K562 (cell line): Measurements from ENCODE around the gene KIF3A. TPM values are rescaled to one million over a fixed set of nuclear protein-coding genes. Genes with fewer than 3 reads are reported as not detected.

ENCODE experiments used
- CBFB ChIP-seq: sonication (generic); formaldehyde crosslinking; IDR thresholded peaks from 2 replicates; pipeline ENCODE4 v1.4.0; 2020; ENCODE audit warnings: mild to moderate bottlenecking, missing genetic modification reagents
- ELF1 ChIP-seq: fragments of 200-800 bp; sonication (Bioruptor generic); IDR thresholded peaks from 2 replicates; pipeline ENCODE4 v1.6.1; 2016; ENCODE audit warnings: missing genetic modification characterization, missing compliant biosample characterization
- ETV1 ChIP-seq: fragments of 450-650 bp; conservative IDR thresholded peaks from 2 replicates; pipeline ENCODE4 v1.6.1; 2016; ENCODE audit warnings: missing genetic modification characterization, control low read depth, low read depth, missing compliant biosample characterization
- EZH2 ChIP-seq: IDR thresholded peaks from 2 replicates; pipeline ENCODE4 v1.6.1; 2012; ENCODE audit warnings: low read depth, mild to moderate bottlenecking, inconsistent platforms, low read length, borderline replicate concordance
- HDAC3 ChIP-seq: fragments of 450-650 bp; IDR thresholded peaks from 2 replicates; pipeline ENCODE4 v1.6.1; 2018; ENCODE audit warnings: borderline replicate concordance, mild to moderate bottlenecking, moderate library complexity; ENCODE audit not compliant: partially characterized antibody
- HDAC8 ChIP-seq: fragments of 450-650 bp; IDR thresholded peaks from 2 replicates; pipeline ENCODE4 v1.6.1; 2016; ENCODE audit warnings: mild to moderate bottlenecking, missing genetic modification characterization, moderate library complexity, missing compliant biosample characterization
- NCOR1 ChIP-seq: fragments of 450-650 bp; IDR thresholded peaks from 2 replicates; pipeline ENCODE4 v1.6.1; 2016; ENCODE audit warnings: mild to moderate bottlenecking, moderate library complexity
- PRDM10 ChIP-seq: fragments of 450-650 bp; IDR thresholded peaks from 2 replicates; pipeline ENCODE4 v1.6.1; 2018; ENCODE audit not compliant: partially characterized antibody
- SMARCA4 ChIP-seq: fragments of 450-650 bp; IDR thresholded peaks from 2 replicates; pipeline ENCODE4 v1.6.1; 2016
- TAF7 ChIP-seq: fragments of 450-650 bp; IDR thresholded peaks from 2 replicates; pipeline ENCODE4 v1.6.1; 2016; ENCODE audit warnings: missing genetic modification characterization, missing compliant biosample characterization
- THRAP3 ChIP-seq: fragments of 450-650 bp; IDR thresholded peaks from 2 replicates; pipeline ENCODE4 v1.6.1; 2016; ENCODE audit warnings: mild to moderate bottlenecking, inconsistent platforms, borderline replicate concordance
- ZBTB11 ChIP-seq, 3 experiments: fragments of 200-800 bp in 1 of 3; fragments of 250-450 bp in 1 of 3; fragments of 450-650 bp in 1 of 3; sonication (Bioruptor Pico) in 1 of 3; sonication (Bioruptor generic) in 1 of 3; formaldehyde crosslinking in 1 of 3; IDR thresholded peaks; 2 replicates each; pipeline versions ENCODE4 v1.6.1 to v1.8.0; 2016 to 2022; ENCODE audit warnings: mild to moderate bottlenecking in 2 of 3, missing genetic modification characterization in 2 of 3, missing compliant biosample characterization in 1 of 3, moderate library complexity in 1 of 3
- ZFP36 ChIP-seq: fragments of 150-350 bp; IDR thresholded peaks from 2 replicates; pipeline ENCODE4 v1.6.1; 2018; ENCODE audit warnings: low read length, low read depth; ENCODE audit not compliant: partially characterized antibody
- ZNF24 ChIP-seq: fragments of 450-650 bp; IDR thresholded peaks from 2 replicates; pipeline ENCODE4 v1.6.1; 2016
- polyA plus RNA-seq, 8 experiments: library from polyadenylated mRNA; depleted of rRNA in 4 of 8; stranded (reverse) in 5 of 8; unstranded in 3 of 8; fragments of >200 nt; fragmentation: Nextera tagmentation in 2 of 8; fragmentation: Illumina TruSeq in 1 of 8; extraction: Ambion mirVana in 2 of 8; extraction: Trizol in 1 of 8; gene quantifications; 2 replicates each; pipeline versions ENCODE4 v1.2.1 to v1.2.3, GENCODE V29; 2011 to 2014; ENCODE audit warnings: inconsistent platforms in 1 of 8, missing spikeins in 1 of 8
- total RNA-seq, 7 experiments: library from RNA; depleted of rRNA in 6 of 7; stranded (reverse); fragments of >200 nt in 6 of 7; fragmentation: Illumina TruSeq in 2 of 7; extraction: Trizol in 2 of 7; gene quantifications; 2 replicates each; pipeline versions ENCODE4 v1.2.1 to v1.2.3, GENCODE V29; 2011 to 2021; ENCODE audit warnings: low replicate concordance in 1 of 7
- TF ChIP-seq, protein P1 (sequence below): fragments of 200-400 bp; formaldehyde crosslinking; IDR thresholded peaks from 2 replicates; pipeline ENCODE4 v1.6.1; 2017; ENCODE audit warnings: mild to moderate bottlenecking, low read depth, low read length, moderate library complexity
- TF ChIP-seq, protein P2 (sequence below), 2 experiments: IDR thresholded peaks; 2 replicates each; pipeline ENCODE4 v1.6.1; 2011; ENCODE audit warnings: borderline replicate concordance in 1 of 2, control low read depth in 1 of 2, low read depth in 1 of 2, low read length in 1 of 2, mild to moderate bottlenecking in 1 of 2, mixed read lengths in 1 of 2, moderate library complexity in 1 of 2; ENCODE audit not compliant: insufficient read depth in 1 of 2, insufficient read length in 1 of 2, poor library complexity in 1 of 2, severe bottlenecking in 1 of 2; ENCODE audit errors: extremely low read depth in 1 of 2

The KIF3A gene
- total and polyA plus RNA-seq, 9 of the 15 experiments (the other 6 are each of a cell fraction or from before 2014, with no cell fraction given), result 1.5 to 7.8 (median 6.0) TPM

DNA sequence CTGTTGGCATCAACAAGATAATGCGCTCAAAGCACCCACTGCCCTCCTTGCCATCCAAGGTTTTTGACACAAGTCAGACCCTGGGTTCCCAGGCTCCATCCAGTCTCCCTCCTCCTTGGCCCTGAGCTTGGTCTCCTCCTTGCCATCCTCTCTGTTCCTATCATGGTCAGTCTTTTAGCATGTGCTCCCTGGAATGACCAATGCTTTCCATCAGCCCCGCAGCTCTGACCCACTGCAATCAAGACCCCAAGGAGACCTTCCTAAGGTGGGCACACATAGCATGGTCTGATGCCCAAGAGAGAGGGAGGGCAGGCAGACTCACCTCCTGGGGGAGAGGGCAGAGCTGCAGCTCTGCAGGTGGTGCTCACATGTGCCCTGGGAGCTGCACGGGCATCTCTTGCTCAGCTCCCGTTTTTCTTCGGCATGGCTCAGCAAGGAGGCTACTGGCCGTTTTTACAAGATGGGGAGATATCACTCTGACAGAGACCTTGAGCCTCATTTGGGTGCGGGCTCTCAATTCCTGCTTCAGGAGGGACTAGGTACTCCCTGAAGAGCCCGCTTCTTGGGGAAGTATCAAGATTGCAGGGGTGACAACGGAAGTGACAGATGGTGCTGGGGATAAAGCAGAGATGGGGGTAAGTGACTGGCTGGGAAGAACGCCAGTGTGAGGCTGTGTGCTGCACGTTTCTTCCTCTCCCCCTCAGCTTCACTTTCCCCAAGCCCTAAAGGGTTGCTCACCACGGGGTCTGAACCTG lies 36.4 kb upstream of the KIF3A start (continued):
- TF ChIP-seq, protein P1, sequence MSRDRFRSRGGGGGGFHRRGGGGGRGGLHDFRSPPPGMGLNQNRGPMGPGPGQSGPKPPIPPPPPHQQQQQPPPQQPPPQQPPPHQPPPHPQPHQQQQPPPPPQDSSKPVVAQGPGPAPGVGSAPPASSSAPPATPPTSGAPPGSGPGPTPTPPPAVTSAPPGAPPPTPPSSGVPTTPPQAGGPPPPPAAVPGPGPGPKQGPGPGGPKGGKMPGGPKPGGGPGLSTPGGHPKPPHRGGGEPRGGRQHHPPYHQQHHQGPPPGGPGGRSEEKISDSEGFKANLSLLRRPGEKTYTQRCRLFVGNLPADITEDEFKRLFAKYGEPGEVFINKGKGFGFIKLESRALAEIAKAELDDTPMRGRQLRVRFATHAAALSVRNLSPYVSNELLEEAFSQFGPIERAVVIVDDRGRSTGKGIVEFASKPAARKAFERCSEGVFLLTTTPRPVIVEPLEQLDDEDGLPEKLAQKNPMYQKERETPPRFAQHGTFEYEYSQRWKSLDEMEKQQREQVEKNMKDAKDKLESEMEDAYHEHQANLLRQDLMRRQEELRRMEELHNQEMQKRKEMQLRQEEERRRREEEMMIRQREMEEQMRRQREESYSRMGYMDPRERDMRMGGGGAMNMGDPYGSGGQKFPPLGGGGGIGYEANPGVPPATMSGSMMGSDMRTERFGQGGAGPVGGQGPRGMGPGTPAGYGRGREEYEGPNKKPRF, result no peak
- TF ChIP-seq ELF1, result no peak
- TF ChIP-seq THRAP3, result no peak
- no peak for TF ChIP-seq ZNF24
- peak; percentile 56 for TF ChIP-seq SMARCA4
- no peak for TF ChIP-seq HDAC8 (tag)
- peak; percentile 78 for TF ChIP-seq ETV1
- TF ChIP-seq HDAC3, result no peak
- TF ChIP-seq TAF7 (tag), result no peak
- no peak for TF ChIP-seq CBFB (CRISPR knock-in tag)
- no peak for TF ChIP-seq ZFP36
- no peak for TF ChIP-seq EZH2
- peak; percentile 72 for TF ChIP-seq PRDM10
- TF ChIP-seq, protein P2, sequence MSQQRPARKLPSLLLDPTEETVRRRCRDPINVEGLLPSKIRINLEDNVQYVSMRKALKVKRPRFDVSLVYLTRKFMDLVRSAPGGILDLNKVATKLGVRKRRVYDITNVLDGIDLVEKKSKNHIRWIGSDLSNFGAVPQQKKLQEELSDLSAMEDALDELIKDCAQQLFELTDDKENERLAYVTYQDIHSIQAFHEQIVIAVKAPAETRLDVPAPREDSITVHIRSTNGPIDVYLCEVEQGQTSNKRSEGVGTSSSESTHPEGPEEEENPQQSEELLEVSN (IDR thresholded peaks at IDR 0.05; ENCODE audit: borderline replicate concordance in 1 of 2, extremely low read depth in 1 of 2, insufficient read depth in 1 of 2, insufficient read length in 1 of 2, low read depth in 1 of 2, low read length in 1 of 2, poor library complexity in 1 of 2, severe bottlenecking in 1 of 2), result peak in 1 of 2 experiments; percentile 28
- 0 out of 6 replicates have a peak, but pooled peaks of 1 of the 3 experiments have one; percentile 38 for TF ChIP-seq ZBTB11 (CRISPR knock-in tag; IDR thresholded peaks at IDR 0.05)
- TF ChIP-seq NCOR1, result no peak
